Gastroesophageal sphincter (tissue), 3 donors: ENCODE data around the gene CLSTN1.

Experiments used
- POLR2A ChIP-seq, 2 donors: fragments of 450-650 bp; IDR thresholded peaks; one replicate each; pipeline ENCODE4 v1.6.1; 2017; ENCODE audit warnings: antibody characterized with exemption in 2 of 2, mild to moderate bottlenecking in 2 of 2, moderate library complexity in 1 of 2
- POLR2AphosphoS5 ChIP-seq: sonication (generic); formaldehyde crosslinking; IDR thresholded peaks from one replicate; pipeline ENCODE4 v1.6.1; 2017; ENCODE audit warnings: antibody characterized with exemption
- TF ChIP-seq, protein P1 (sequence below), 4 experiments: fragments of 200-600 bp in 2 of 4; fragments of 450-650 bp in 2 of 4; sonication (generic) in 1 of 4; IDR thresholded peaks; one replicate each; pipeline ENCODE4 v1.5.1; 2017 to 2019; ENCODE audit warnings: antibody characterized with exemption in 4 of 4, mild to moderate bottlenecking in 2 of 4, moderate library complexity in 2 of 4

DNA sequence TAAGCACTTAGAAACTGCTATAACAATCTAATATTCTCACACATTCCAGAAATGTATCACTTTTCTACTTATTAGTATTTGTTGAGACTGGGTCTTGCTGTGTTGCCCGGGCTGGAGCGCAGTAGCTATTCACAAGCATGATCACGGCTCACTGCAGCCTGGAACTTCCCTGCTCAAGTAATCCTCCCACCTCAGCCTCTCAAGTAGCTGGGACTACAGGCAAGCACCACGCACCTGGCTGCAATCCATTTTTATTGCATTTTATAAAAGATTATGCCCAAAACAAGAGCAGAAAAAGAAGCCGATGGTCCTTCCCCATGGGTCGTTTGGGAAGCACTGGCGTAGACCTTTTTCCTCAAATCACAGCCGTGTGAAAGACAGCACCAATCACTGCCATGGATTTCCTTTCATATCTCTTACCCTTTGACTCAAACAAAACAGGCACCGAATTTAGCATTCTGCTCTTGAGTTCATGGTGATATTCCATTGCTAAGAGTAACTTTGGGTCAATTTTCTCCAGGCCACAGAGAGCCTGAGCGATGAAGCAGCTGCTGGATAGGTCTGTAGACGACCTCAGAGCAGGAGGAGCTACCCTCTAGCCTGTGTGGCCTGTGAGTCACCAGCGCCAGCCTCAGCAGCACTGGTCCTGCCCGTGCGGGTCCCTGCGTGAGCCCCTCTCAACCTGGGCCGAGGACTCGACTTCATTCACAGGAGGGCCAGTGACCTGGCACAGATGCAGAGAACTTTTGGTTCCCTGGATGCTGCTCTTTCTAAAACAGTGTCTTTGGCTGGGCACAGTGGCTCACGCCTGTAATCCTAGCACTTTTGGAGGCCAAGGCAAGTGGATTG lies 91.4 kb downstream of the CLSTN1 start:
- TF ChIP-seq, protein P1, sequence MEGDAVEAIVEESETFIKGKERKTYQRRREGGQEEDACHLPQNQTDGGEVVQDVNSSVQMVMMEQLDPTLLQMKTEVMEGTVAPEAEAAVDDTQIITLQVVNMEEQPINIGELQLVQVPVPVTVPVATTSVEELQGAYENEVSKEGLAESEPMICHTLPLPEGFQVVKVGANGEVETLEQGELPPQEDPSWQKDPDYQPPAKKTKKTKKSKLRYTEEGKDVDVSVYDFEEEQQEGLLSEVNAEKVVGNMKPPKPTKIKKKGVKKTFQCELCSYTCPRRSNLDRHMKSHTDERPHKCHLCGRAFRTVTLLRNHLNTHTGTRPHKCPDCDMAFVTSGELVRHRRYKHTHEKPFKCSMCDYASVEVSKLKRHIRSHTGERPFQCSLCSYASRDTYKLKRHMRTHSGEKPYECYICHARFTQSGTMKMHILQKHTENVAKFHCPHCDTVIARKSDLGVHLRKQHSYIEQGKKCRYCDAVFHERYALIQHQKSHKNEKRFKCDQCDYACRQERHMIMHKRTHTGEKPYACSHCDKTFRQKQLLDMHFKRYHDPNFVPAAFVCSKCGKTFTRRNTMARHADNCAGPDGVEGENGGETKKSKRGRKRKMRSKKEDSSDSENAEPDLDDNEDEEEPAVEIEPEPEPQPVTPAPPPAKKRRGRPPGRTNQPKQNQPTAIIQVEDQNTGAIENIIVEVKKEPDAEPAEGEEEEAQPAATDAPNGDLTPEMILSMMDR (IDR thresholded peaks at IDR 0.05) = no peak
- no peak for TF ChIP-seq POLR2A (IDR thresholded peaks at IDR 0.05)
- TF ChIP-seq POLR2AphosphoS5 = no peak
